Right kidney (tissue), 1 donor: Measurements from ENCODE around the gene HOXB9.

Experiments used
- DNase-seq: peaks from one replicate; pipeline ENCODE4 v3.0.0-alpha.2; 2016

The HOXB9 gene

GRCh38 chr17:48639982-48640857 is 14.1 kb upstream of the HOXB9 start:
- no peak for DNase-seq

- DNase-seq = no peak
Observed at GRCh38 chr17:48639136-48639535, 13.0 kb upstream of the HOXB9 start.

GRCh38 chr17:48637323-48638260 is 11.4 kb upstream of the HOXB9 start:
- peak; percentile 13 for DNase-seq

GRCh38 chr17:48636177-48637018 is 10.2 kb upstream of the HOXB9 start:
- DNase-seq = peak; percentile 81

- DNase-seq = peak; percentile 18
Observed at GRCh38 chr17:48634493-48635208, 8.5 kb upstream of the HOXB9 start.

GRCh38 chr17:48633266-48633677 is 7.1 kb upstream of the HOXB9 start:
- DNase-seq = no peak

GRCh38 chr17:48632579-48633265 is 6.6 kb upstream of the HOXB9 start:
- DNase-seq = peak; percentile 36

GRCh38 chr17:48631693-48632578 is 5.8 kb upstream of the HOXB9 start:
- DNase-seq = peak; percentile 18

GRCh38 chr17:48630925-48631692 is 5.0 kb upstream of the HOXB9 start:
- peak; percentile 18 for DNase-seq

- peak; percentile 22 for DNase-seq
Observed at GRCh38 chr17:48630009-48630924, 4.1 kb upstream of the HOXB9 start.

- DNase-seq = peak; percentile 6
Observed at GRCh38 chr17:48629411-48629759, 3.2 kb upstream of the HOXB9 start.

- DNase-seq = no peak
Observed at GRCh38 chr17:48628649-48629410, 2.7 kb upstream of the HOXB9 start.

GRCh38 chr17:48627623-48628521 is 1.7 kb upstream of the HOXB9 start:
- no peak for DNase-seq

- no peak for DNase-seq
Observed at GRCh38 chr17:48627118-48627597, 1.0 kb upstream of the HOXB9 start.

- peak; percentile 84 for DNase-seq
Observed at GRCh38 chr17:48625495-48626244, 488 bp downstream of the HOXB9 start.
